GM18861 (cell line): ENCODE data around the gene SIGLEC14.
A peak's percentile ranks its signal among the peaks of the same experiment; 100 is the strongest.

ENCODE experiments used
- ATAC-seq: cut with Tn5 transposase; IDR thresholded peaks from one replicate; pipeline ENCODE4 v1.9.1; 2021; ENCODE audit not compliant: unreplicated experiment

Gene SIGLEC14

GRCh38 chr19:51626675-51627074 is 19.9 kb downstream of the SIGLEC14 start:
- ATAC-seq = no peak

- no peak for ATAC-seq
These were observed 25.4 kb downstream of the SIGLEC14 start for GRCh38 chr19:51621178-51621577.

GRCh38 chr19:51615991-51616390 is 30.6 kb downstream of the SIGLEC14 start:
- ATAC-seq = no peak

- ATAC-seq = no peak
These were observed 31.8 kb downstream of the SIGLEC14 start for GRCh38 chr19:51614789-51615188.

- no peak for ATAC-seq
These were observed 36.0 kb downstream of the SIGLEC14 start for GRCh38 chr19:51610576-51610975.

GRCh38 chr19:51607920-51608562 is 38.6 kb downstream of the SIGLEC14 start:
- no peak for ATAC-seq

GRCh38 chr19:51607077-51607476 is 39.5 kb downstream of the SIGLEC14 start:
- ATAC-seq = peak; percentile 79

GRCh38 chr19:51602189-51602854 is 44.3 kb downstream of the SIGLEC14 start:
- ATAC-seq = no peak

GRCh38 chr19:51600940-51601580 is 45.6 kb downstream of the SIGLEC14 start:
- ATAC-seq = no peak

GRCh38 chr19:51599084-51599483 is 47.5 kb downstream of the SIGLEC14 start:
- no peak for ATAC-seq

GRCh38 chr19:51598159-51598915 is 48.3 kb downstream of the SIGLEC14 start:
- no peak for ATAC-seq

- ATAC-seq = no peak
These were observed 51.1 kb downstream of the SIGLEC14 start for GRCh38 chr19:51595190-51596175.

- no peak for ATAC-seq
These were observed 51.9 kb downstream of the SIGLEC14 start for GRCh38 chr19:51594774-51595109.

GRCh38 chr19:51593969-51594773 is 52.5 kb downstream of the SIGLEC14 start:
- ATAC-seq = peak; percentile 96

- no peak for ATAC-seq
These were observed 53.3 kb downstream of the SIGLEC14 start for GRCh38 chr19:51593138-51593890.
